Loucy (cell line): Measurements from ENCODE around the gene VASH2.

Source experiments
- H2AFZ ChIP-seq: fragments of 200-600 bp; sonication (generic); 2 replicates; pipeline ENCODE4 v1.6.0; 2016; ENCODE audit warnings: antibody characterized with exemption, mild to moderate bottlenecking, low read length, moderate library complexity
- H3F3A ChIP-seq: fragments of 200-600 bp; 2 replicates; pipeline ENCODE4 v1.6.0; 2016; ENCODE audit warnings: antibody characterized with exemption, low read depth, mild to moderate bottlenecking
- H3K27me3 ChIP-seq: fragments of 200-600 bp; sonication (generic); 2 replicates; pipeline ENCODE4 v1.6.1; 2014; ENCODE audit warnings: low read length, mild to moderate bottlenecking; ENCODE audit not compliant: insufficient read depth, poor library complexity, severe bottlenecking
- H3K36me3 ChIP-seq: fragments of 200-600 bp; sonication (generic); 2 replicates; pipeline ENCODE4 v1.6.1; 2016; ENCODE audit warnings: low read length; ENCODE audit not compliant: insufficient read depth
- H3K4me1 ChIP-seq: fragments of 200-600 bp; sonication (generic); 2 replicates; pipeline ENCODE4 v1.5.1; 2014; ENCODE audit warnings: low read length, mild to moderate bottlenecking; ENCODE audit not compliant: insufficient read depth, poor library complexity, severe bottlenecking
- H3K4me2 ChIP-seq: fragments of 200-600 bp; sonication (generic); 2 replicates; pipeline ENCODE4 v1.6.0; 2014; ENCODE audit warnings: antibody characterized with exemption, low read length, low read depth, mild to moderate bottlenecking; ENCODE audit not compliant: poor library complexity, severe bottlenecking
- H3K4me3 ChIP-seq: fragments of 200-600 bp; sonication (generic); 2 replicates; pipeline ENCODE4 v1.5.1; 2014; ENCODE audit warnings: low read length, mild to moderate bottlenecking, mixed read lengths; ENCODE audit not compliant: poor library complexity, severe bottlenecking
- H3K79me2 ChIP-seq: fragments of 200-600 bp; sonication (generic); 2 replicates; pipeline ENCODE4 v1.6.1; 2014; ENCODE audit warnings: low read length; ENCODE audit not compliant: insufficient read depth
- H3K9ac ChIP-seq: fragments of 200-600 bp; sonication (generic); 2 replicates; pipeline ENCODE4 v1.6.0; 2014; ENCODE audit warnings: mild to moderate bottlenecking, low read depth, low read length, moderate library complexity; ENCODE audit not compliant: poor library complexity, severe bottlenecking
- H3K9me2 ChIP-seq: fragments of 200-600 bp; sonication (generic); replicated peaks from 2 replicates; pipeline ENCODE4 v1.6.1; 2016; ENCODE audit warnings: low read depth, low read length, mixed read lengths
- H3K9me3 ChIP-seq: fragments of 200-600 bp; sonication (generic); 2 replicates; pipeline ENCODE4 v1.6.1; 2014; ENCODE audit warnings: mild to moderate bottlenecking, antibody characterized with exemption, low read length, low read depth; ENCODE audit not compliant: insufficient read depth
- H4K20me1 ChIP-seq: fragments of 200-600 bp; sonication (generic); 2 replicates; pipeline ENCODE4 v1.6.0; 2014; ENCODE audit warnings: antibody characterized with exemption, low read length, mild to moderate bottlenecking; ENCODE audit not compliant: insufficient read depth, poor library complexity, severe bottlenecking
- CTCF ChIP-seq: fragments of 200-600 bp; sonication (generic); conservative IDR thresholded peaks from 2 replicates; pipeline ENCODE4 v1.5.1; 2014; ENCODE audit warnings: mild to moderate bottlenecking, antibody characterized with exemption, low read length
- EZH2phosphoT487 ChIP-seq: fragments of 200-600 bp; IDR thresholded peaks from 2 replicates; pipeline ENCODE4 v1.6.1; 2018; ENCODE audit warnings: antibody characterized with exemption, mild to moderate bottlenecking, moderate library complexity, borderline replicate concordance

Gene VASH2

GRCh38 chr1:212938846-212939245 is 11.5 kb upstream of the VASH2 start:
- Histone ChIP-seq H3K4me3 (no peak overlapping the region), H2AFZ (no peak overlapping the region), H3K4me1 (peaks cover 9% of the 10 kb centered on the region), H3K9me3 (no peaks in the 10 kb centered on the region), H3K79me2 (no peaks in the 10 kb centered on the region), H3K4me2 (no peak overlapping the region), H3K9ac (no peak overlapping the region), H3K36me3 (no peaks in the 10 kb centered on the region), H3K9me2 (no peaks in the 10 kb centered on the region), H4K20me1 (no peaks in the 10 kb centered on the region), H3K27me3 (no peaks in the 10 kb centered on the region), H3F3A (no peaks in the 10 kb centered on the region)
- TF ChIP-seq EZH2phosphoT487 (no peak), CTCF (no peak)

- no peaks in the 10 kb centered on the region for H3K79me2 ChIP-seq
- H3K4me1 ChIP-seq: peaks cover 9% of the 10 kb centered on the region
- H3K4me3 ChIP-seq: no peak overlapping the region
- TF ChIP-seq CTCF (no peak), EZH2phosphoT487 (no peak)
- no peaks in the 10 kb centered on the region for H3K36me3 ChIP-seq
- H2AFZ ChIP-seq: no peak overlapping the region
- no peaks in the 10 kb centered on the region for H3K27me3 ChIP-seq
- H3K9ac ChIP-seq: no peak overlapping the region
- no peaks in the 10 kb centered on the region for H3K9me2 ChIP-seq
- no peak overlapping the region for H3K4me2 ChIP-seq
- no peaks in the 10 kb centered on the region for H4K20me1 ChIP-seq
- H3K9me3 ChIP-seq: no peaks in the 10 kb centered on the region
- H3F3A ChIP-seq: no peaks in the 10 kb centered on the region
Measured at GRCh38 chr1:212941452-212941851, 8.9 kb upstream of the VASH2 start.

DNA sequence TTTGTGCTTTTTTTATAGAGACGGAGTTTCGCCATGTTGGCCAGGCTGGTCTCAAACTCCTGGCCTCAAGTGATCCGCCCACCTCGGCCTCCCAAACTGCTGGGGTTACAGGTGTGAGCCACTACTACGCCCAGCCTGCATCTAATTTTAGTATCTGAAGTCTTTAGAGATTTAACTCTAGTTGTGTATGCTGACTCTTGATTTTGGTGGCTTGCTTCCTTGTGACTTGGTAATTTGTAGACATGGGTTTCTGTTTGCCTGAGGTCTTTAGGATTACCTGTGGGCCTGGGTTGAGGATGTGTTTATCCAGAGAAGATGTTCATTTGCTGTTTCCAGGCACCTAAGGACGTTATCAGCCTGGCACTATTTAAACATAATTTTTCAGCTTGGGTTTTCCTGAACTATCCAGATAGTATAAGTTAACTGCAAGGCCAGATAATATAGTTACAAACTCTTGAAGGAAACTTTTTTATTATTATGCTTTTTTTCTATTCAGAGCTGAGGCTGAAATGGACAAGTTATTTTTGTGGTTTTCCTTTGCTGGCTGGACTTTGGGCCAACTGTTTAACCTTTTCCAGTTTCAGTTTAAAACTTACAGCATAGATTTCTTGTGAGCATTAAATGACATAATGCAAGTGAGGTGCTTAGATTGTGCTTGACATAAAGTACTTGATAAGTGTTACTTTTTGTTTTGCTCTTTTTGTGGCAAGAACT is 7.5 kb upstream of the VASH2 start:
- Histone ChIP-seq H3K79me2 (no peaks in the 10 kb centered on the region), H2AFZ (no peak overlapping the region), H3K4me2 (no peak overlapping the region), H3F3A (no peaks in the 10 kb centered on the region), H3K4me3 (no peak overlapping the region), H4K20me1 (no peaks in the 10 kb centered on the region), H3K9me2 (no peaks in the 10 kb centered on the region), H3K36me3 (no peaks in the 10 kb centered on the region), H3K9me3 (no peaks in the 10 kb centered on the region), H3K9ac (no peak overlapping the region), H3K4me1 (peaks cover 5% of the 10 kb centered on the region), H3K27me3 (no peaks in the 10 kb centered on the region)
- TF ChIP-seq CTCF (no peak), EZH2phosphoT487 (no peak)
